KMS-11 (cell line): ENCODE data around the gene TAOK3.

ENCODE experiments used
- H2AFZ ChIP-seq: fragments of 200-600 bp; sonication (generic); 2 replicates; pipeline ENCODE4 v1.6.1; 2016; ENCODE audit warnings: antibody characterized with exemption, mixed run types, low read depth
- H3K27ac ChIP-seq: fragments of 200-600 bp; sonication (generic); 2 replicates; pipeline ENCODE4 v1.6.1; 2016; ENCODE audit warnings: mild to moderate bottlenecking, mixed run types
- H3K27me3 ChIP-seq: fragments of 200-600 bp; sonication (generic); 2 replicates; pipeline ENCODE4 v1.6.1; 2017; ENCODE audit warnings: mild to moderate bottlenecking, low read depth, mixed run types, moderate library complexity; ENCODE audit not compliant: insufficient read depth
- H3K36me3 ChIP-seq: fragments of 200-600 bp; sonication (generic); 2 replicates; pipeline ENCODE4 v1.6.1; 2017; ENCODE audit warnings: mild to moderate bottlenecking, mixed run types; ENCODE audit not compliant: insufficient read depth
- H3K4me1 ChIP-seq: fragments of 200-600 bp; sonication (generic); 2 replicates; pipeline ENCODE4 v1.6.1; 2016; ENCODE audit warnings: mild to moderate bottlenecking, low read depth, mixed run types; ENCODE audit not compliant: poor library complexity, severe bottlenecking
- H3K4me2 ChIP-seq: fragments of 200-600 bp; sonication (generic); 2 replicates; pipeline ENCODE4 v1.7.0; 2016; ENCODE audit warnings: mild to moderate bottlenecking, mixed run types
- H3K4me3 ChIP-seq: fragments of 200-600 bp; sonication (generic); IDR thresholded peaks from 2 replicates; pipeline ENCODE4 v1.6.1; 2017; ENCODE audit warnings: low read depth, low read length, mixed read lengths; ENCODE audit not compliant: insufficient read depth
- H3K79me2 ChIP-seq: fragments of 200-600 bp; sonication (generic); 2 replicates; pipeline ENCODE4 v1.6.1; 2016; ENCODE audit warnings: low read depth, mixed run types; ENCODE audit not compliant: insufficient read depth
- H3K9ac ChIP-seq: fragments of 200-600 bp; sonication (generic); 2 replicates; pipeline ENCODE4 v1.6.1; 2016; ENCODE audit warnings: mild to moderate bottlenecking, mixed run types
- H4K20me1 ChIP-seq: fragments of 200-600 bp; sonication (generic); 2 replicates; pipeline ENCODE4 v1.6.1; 2016; ENCODE audit warnings: mild to moderate bottlenecking, mixed run types; ENCODE audit not compliant: insufficient read depth
- TF ChIP-seq, protein P1 (sequence below): fragments of 200-600 bp; sonication (generic); conservative IDR thresholded peaks from 2 replicates; pipeline ENCODE4 v1.6.1; 2017; ENCODE audit warnings: low read depth, mild to moderate bottlenecking, antibody characterized with exemption, low read length, moderate library complexity, mixed read lengths

The TAOK3 gene

DNA sequence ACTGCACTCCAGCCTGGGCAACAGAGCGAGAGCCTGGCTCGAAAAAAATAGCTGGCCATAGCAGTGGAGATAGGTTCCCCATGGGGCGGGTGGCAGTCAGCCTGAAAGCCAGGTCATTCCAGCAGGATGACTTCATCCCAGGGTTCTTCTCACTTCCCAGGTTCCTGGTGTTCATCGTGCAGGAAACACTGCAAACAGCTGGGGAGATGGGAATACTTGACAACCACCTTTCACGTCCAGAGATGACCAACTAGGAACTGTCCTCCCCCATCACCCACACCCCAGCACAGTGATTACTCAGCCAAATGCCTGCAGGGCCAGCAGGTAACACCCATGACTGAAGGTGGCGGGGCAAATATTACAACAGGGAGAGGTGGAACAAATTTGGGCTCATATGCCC is 270.6 kb downstream of the TAOK3 start:
- Histone ChIP-seq H3K79me2 (no peaks in the 10 kb centered on the region), H4K20me1 (no peaks in the 10 kb centered on the region), H2AFZ (no peak overlapping the region), H3K36me3 (no peaks in the 10 kb centered on the region), H3K9ac (no peak overlapping the region), H3K4me1 (no peaks in the 10 kb centered on the region), H3K27me3 (no peaks in the 10 kb centered on the region; the same call in 1 of the 2 replicates), H3K4me3 (no peak overlapping the region), H3K27ac (no peak overlapping the region), H3K4me2 (no peak overlapping the region)
- TF ChIP-seq, protein P1, sequence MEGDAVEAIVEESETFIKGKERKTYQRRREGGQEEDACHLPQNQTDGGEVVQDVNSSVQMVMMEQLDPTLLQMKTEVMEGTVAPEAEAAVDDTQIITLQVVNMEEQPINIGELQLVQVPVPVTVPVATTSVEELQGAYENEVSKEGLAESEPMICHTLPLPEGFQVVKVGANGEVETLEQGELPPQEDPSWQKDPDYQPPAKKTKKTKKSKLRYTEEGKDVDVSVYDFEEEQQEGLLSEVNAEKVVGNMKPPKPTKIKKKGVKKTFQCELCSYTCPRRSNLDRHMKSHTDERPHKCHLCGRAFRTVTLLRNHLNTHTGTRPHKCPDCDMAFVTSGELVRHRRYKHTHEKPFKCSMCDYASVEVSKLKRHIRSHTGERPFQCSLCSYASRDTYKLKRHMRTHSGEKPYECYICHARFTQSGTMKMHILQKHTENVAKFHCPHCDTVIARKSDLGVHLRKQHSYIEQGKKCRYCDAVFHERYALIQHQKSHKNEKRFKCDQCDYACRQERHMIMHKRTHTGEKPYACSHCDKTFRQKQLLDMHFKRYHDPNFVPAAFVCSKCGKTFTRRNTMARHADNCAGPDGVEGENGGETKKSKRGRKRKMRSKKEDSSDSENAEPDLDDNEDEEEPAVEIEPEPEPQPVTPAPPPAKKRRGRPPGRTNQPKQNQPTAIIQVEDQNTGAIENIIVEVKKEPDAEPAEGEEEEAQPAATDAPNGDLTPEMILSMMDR, result no peak

DNA sequence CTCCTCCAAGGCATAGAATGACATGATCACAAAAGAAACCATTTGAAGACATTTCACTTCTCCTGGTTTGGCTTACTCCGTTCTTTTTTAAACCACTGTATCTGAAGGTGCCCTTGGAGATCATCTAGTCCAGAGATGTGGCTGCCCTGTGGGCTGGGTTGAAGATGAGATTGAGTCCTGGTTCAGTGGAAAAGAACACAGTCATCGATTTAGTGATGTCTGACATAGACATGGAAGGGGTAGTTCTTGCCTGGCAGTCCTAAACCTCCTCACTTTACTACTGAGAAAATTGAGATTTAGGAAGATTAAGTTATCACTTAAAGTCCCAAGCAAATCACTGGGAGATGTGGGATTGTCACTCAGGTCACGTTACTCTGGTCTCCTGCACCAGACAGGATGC is 271.7 kb downstream of the TAOK3 start:
- no peaks in the 10 kb centered on the region for H3K4me1 ChIP-seq
- H3K4me2 ChIP-seq, result no peak overlapping the region
- TF ChIP-seq, protein P1, result no peak
- H3K27ac ChIP-seq, result no peak overlapping the region
- no peaks in the 10 kb centered on the region for H4K20me1 ChIP-seq
- no peaks in the 10 kb centered on the region for H3K36me3 ChIP-seq
- no peak overlapping the region for H3K4me3 ChIP-seq
- no peak overlapping the region for H3K9ac ChIP-seq
- no peaks in the 10 kb centered on the region; the same call in 1 of the 2 replicates for H3K27me3 ChIP-seq
- H3K79me2 ChIP-seq, result no peaks in the 10 kb centered on the region
- no peak overlapping the region for H2AFZ ChIP-seq
